ENCODE data around the gene DNASE1L3.

The DNASE1L3 gene

DNA sequence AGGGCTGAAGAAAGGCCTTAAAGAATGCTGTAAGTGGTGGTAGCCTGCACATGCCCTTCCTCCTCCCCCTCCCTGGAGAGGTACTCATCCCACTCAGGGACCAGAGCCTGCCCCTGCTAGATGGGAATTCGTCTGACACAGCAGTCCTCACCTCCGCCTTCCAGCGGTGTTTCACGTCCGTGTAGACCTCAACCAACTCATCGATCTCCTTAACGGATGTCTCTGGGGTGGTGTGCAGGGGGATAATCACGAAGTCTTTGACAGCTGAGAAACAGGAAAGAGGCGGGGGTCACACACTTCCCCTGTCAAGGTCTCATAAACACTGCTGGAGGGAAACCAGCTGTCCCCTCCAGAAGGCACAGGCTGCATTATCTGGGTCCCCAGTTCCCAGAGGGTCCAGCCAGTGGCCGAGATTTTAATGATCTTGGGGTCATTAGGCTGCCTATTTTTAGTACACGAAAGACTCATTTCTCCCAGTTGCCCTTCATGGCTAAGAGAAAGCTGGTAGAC is 9.9 kb downstream of the DNASE1L3 start:
- WGBS (ENCODE audit: insufficient coverage, insufficient read length): no CpG with 5 or more reads among the region's 11 CpGs
- Histone ChIP-seq H3K27ac (ENCODE audit: low read length) (no peak overlapping the region), H3K27me3 (ENCODE audit: control insufficient read depth, insufficient read depth, low read length) (no peaks in the 10 kb centered on the region), H3K4me3 (ENCODE audit: low read length) (no peak overlapping the region), H3K9me3 (ENCODE audit: control insufficient read depth, insufficient read depth, low read length) (no peaks in the 10 kb centered on the region), H3K4me1 (ENCODE audit: control insufficient read depth, insufficient read depth, low read length) (no peaks in the 10 kb centered on the region), H3K36me3 (ENCODE audit: control insufficient read depth, insufficient read depth, low read length) (no peaks in the 10 kb centered on the region)
- DNase-seq (ENCODE audit: low read depth, low spot score): no peak

DNA sequence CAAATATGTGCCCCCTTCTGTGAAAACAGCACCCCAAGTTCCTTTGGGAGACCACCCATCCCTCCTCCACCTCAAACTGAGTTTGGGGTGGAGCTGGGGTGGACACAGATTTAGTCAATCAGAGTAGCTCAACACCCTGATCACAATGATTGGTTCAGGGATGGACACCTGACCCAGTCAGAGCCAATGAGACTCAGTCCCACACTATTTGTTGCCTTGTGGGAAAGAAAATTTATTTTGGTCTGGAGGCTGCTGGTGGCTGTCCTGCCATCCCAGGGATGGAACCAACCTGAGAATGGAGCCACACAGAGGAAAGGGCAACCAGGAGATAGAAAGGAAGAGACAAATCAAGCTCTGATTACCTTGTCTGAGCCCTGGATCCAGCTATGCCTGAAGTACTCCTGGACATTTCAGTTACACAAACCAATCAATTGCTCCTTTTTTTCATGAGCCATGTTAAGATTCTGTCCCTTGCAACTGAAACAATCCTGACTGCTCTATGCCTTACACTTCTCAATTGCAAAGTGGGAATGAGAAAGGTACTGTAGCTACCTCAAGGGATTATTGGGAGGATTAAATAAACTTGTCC is 10.6 kb downstream of the DNASE1L3 start:
- no peaks in the 10 kb centered on the region for H3K36me3 ChIP-seq (ENCODE audit: control insufficient read depth, insufficient read depth, low read length)
- no peaks in the 10 kb centered on the region for H3K4me1 ChIP-seq (ENCODE audit: control insufficient read depth, insufficient read depth, low read length)
- H3K27ac ChIP-seq (ENCODE audit: low read length): no peak overlapping the region
- no peak for DNase-seq (ENCODE audit: low read depth, low spot score)
- H3K9me3 ChIP-seq (ENCODE audit: control insufficient read depth, insufficient read depth, low read length): no peaks in the 10 kb centered on the region
- no peaks in the 10 kb centered on the region for H3K27me3 ChIP-seq (ENCODE audit: control insufficient read depth, insufficient read depth, low read length)
- H3K4me3 ChIP-seq (ENCODE audit: low read length): no peak overlapping the region

DNA sequence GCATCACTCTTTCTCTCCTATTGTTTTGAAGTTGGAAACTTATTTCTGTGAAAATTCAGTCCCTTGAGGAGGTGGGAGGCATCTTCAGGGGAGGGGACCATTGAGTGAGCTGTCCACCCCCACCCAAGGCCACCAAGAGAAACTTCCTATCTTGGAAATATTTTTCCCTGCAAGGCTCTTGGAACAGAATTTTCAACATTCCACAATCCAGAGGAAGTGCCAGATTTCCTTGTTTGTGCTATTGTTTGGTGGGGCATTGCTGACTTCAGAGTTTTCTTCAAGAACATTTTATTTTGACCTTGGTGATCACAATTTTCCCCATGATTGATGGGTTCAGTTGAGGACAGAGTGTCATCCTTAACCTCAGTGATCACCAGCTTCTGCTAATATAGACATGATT is 12.0 kb downstream of the DNASE1L3 start:
- no peak overlapping the region for H3K27ac ChIP-seq (ENCODE audit: low read length)

DNA sequence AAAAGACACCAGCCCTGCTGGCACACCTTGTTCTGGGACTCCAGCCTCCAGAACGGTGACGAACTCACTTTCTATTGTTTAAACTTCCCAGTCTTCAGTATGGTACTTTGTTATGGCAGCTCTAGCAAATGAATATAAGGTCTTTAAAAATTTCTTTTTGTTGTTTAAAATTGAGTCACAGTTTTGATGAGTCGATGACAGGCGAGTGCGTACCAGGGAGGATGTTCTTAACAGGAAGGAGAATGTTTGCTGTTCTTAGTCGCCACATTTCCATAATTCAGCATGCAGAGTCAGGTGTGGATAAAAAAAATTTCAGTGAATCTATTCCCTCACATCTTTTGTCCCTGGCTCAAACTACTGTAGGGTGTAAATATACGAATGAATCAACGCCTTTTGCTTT is 12.4 kb downstream of the DNASE1L3 start:
- H3K4me1 ChIP-seq (ENCODE audit: control insufficient read depth, insufficient read depth, low read length): no peaks in the 10 kb centered on the region
- DNase-seq (ENCODE audit: low read depth, low spot score): no peak
- no peaks in the 10 kb centered on the region for H3K9me3 ChIP-seq (ENCODE audit: control insufficient read depth, insufficient read depth, low read length)
- no CpG with 5 or more reads among the region's 8 CpGs for WGBS (ENCODE audit: insufficient coverage, insufficient read length)
- H3K27me3 ChIP-seq (ENCODE audit: control insufficient read depth, insufficient read depth, low read length): no peaks in the 10 kb centered on the region
- H3K4me3 ChIP-seq (ENCODE audit: low read length): no peak overlapping the region
- no peak overlapping the region for H3K27ac ChIP-seq (ENCODE audit: low read length)
- H3K36me3 ChIP-seq (ENCODE audit: control insufficient read depth, insufficient read depth, low read length): no peaks in the 10 kb centered on the region

More for the DNA sequence above, 12.0 kb downstream of the DNASE1L3 start:
- Histone ChIP-seq H3K27me3 (ENCODE audit: control insufficient read depth, insufficient read depth, low read length) (no peaks in the 10 kb centered on the region), H3K4me1 (ENCODE audit: control insufficient read depth, insufficient read depth, low read length) (no peaks in the 10 kb centered on the region), H3K36me3 (ENCODE audit: control insufficient read depth, insufficient read depth, low read length) (no peaks in the 10 kb centered on the region), H3K4me3 (ENCODE audit: low read length) (no peak overlapping the region), H3K9me3 (ENCODE audit: control insufficient read depth, insufficient read depth, low read length) (no peaks in the 10 kb centered on the region)
- DNase-seq (ENCODE audit: low read depth, low spot score): no peak

DNA sequence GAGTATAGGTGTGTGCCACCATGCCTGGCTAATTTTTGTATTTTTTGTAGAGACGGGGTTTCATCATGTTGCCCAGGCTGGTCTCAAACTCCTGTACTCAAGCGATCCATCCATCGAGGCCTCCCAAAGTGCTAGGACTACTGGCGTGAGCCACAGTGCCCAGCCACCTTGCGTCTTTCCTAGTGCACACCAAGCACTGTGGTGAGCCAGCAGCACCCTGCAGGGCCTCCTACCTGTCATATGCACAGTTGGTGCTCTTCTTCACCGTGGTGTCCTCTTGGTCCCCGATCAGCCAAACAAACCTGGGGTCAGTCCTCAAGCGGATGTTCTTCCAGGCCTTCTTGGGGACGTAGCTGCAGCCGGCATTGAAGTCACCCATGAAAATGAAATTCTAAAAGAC is 13.2 kb downstream of the DNASE1L3 start:
- DNase-seq (ENCODE audit: low read depth, low spot score): no peak
- H3K27ac ChIP-seq (ENCODE audit: low read length): no peak overlapping the region
- H3K27me3 ChIP-seq (ENCODE audit: control insufficient read depth, insufficient read depth, low read length): no peaks in the 10 kb centered on the region
- no peaks in the 10 kb centered on the region for H3K4me1 ChIP-seq (ENCODE audit: control insufficient read depth, insufficient read depth, low read length)
- no CpG with 5 or more reads among the region's 10 CpGs for WGBS (ENCODE audit: insufficient coverage, insufficient read length)
- no peaks in the 10 kb centered on the region for H3K36me3 ChIP-seq (ENCODE audit: control insufficient read depth, insufficient read depth, low read length)
- H3K9me3 ChIP-seq (ENCODE audit: control insufficient read depth, insufficient read depth, low read length): no peaks in the 10 kb centered on the region
- no peak overlapping the region for H3K4me3 ChIP-seq (ENCODE audit: low read length)

DNA sequence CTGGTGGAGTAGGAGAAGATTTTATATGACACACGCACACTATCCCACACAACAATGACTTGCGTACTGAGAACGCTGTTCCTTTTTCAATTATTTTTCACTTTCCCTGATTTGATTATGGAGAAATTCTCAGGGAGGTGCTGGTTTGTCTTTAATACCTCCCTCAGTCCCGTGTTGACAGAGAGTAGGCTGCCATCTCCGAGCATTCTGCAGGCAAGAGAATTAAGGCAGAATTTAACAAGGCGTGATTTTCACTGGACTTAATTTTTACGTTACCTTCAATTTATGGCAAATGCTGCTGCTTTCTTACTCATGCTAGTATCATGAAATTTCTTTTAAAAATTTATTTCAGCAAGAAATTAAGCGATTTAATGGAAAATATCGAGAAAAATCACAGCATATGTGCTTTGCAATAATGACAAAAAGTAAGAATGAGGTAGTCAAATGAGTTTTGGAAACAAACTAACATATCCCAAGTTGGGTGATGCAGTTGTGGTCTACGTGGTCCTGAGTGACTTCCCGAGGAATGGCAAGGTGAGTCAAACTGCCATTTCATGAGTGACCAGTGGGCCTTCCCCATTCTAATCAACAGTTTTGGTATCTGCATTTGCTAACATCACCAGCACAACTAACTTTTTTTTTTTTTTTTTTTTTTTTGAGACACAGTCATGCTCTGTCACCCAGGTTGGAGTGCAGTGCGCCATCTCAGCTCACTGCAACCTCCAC is 16.9 kb downstream of the DNASE1L3 start:
- Histone ChIP-seq H3K4me1 (ENCODE audit: control insufficient read depth, insufficient read depth, low read length) (no peaks in the 10 kb centered on the region), H3K27ac (ENCODE audit: low read length) (no peak overlapping the region), H3K4me3 (ENCODE audit: low read length) (no peak overlapping the region), H3K27me3 (ENCODE audit: control insufficient read depth, insufficient read depth, low read length) (no peaks in the 10 kb centered on the region), H3K9me3 (ENCODE audit: control insufficient read depth, insufficient read depth, low read length) (no peaks in the 10 kb centered on the region), H3K36me3 (ENCODE audit: control insufficient read depth, insufficient read depth, low read length) (no peaks in the 10 kb centered on the region)
- WGBS (ENCODE audit: insufficient coverage, insufficient read length): no CpG with 5 or more reads among the region's 12 CpGs
- no peak for DNase-seq (ENCODE audit: low read depth, low spot score)

DNA sequence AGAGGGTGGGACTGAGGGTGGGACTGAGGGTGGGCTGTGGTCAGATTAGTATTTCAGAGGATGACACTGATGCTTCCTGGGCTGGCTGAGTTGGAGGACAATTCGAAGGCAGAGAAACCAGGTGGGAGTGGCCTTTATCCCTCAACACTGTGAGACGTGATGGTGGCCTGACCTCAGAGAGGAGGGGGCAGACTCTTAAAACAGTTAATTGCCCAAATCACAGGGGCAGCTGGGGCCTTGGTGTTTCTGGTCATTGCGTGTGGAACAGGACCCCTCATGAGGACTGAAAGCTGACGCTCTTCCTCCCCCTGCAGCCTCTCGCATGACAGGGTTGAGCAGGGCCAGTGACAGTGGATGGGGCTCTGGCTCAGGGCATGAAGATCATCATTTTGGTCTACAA is 18.7 kb downstream of the DNASE1L3 start:
- Histone ChIP-seq H3K27me3 (ENCODE audit: control insufficient read depth, insufficient read depth, low read length) (no peaks in the 10 kb centered on the region), H3K36me3 (ENCODE audit: control insufficient read depth, insufficient read depth, low read length) (no peaks in the 10 kb centered on the region), H3K27ac (ENCODE audit: low read length) (no peak overlapping the region), H3K9me3 (ENCODE audit: control insufficient read depth, insufficient read depth, low read length) (no peaks in the 10 kb centered on the region), H3K4me1 (ENCODE audit: control insufficient read depth, insufficient read depth, low read length) (no peaks in the 10 kb centered on the region), H3K4me3 (ENCODE audit: low read length) (no peak overlapping the region)
- no peak for DNase-seq (ENCODE audit: low read depth, low spot score)
- WGBS (ENCODE audit: insufficient coverage, insufficient read length): no CpG with 5 or more reads among the region's 5 CpGs

DNA sequence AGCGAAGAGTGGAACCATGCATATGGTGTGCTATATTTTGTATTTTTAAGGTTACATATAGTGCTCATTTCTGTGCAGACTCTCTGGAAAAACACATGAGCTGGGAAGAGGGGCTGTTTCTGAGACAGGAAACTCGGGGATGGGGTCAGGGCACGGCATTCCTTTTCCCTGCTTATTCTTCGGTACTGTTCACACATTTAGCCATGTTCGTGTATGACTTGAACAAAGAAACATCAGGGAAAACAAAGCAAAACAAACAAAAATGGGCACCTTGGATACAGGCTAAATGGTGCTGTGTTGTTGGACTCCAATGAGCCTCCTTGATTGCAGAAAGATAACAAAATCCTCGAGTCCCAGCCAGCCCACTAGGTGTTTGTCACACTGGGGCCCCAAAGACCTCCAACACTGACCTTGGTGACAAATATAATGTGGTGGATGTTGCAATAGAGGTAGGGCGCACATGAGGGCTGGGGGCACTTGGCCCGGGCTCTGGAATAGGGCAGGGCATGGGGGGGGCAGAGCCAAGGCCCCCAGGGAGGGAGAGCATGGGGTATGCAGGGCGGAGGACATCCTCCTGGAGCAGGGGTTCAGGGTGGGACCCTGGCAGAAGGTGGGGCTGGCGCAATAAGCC is 19.3 kb downstream of the DNASE1L3 start:
- DNase-seq (ENCODE audit: low read depth, low spot score): no peak
- H3K4me3 ChIP-seq (ENCODE audit: low read length): no peak overlapping the region
- no peaks in the 10 kb centered on the region for H3K36me3 ChIP-seq (ENCODE audit: control insufficient read depth, insufficient read depth, low read length)
- H3K4me1 ChIP-seq (ENCODE audit: control insufficient read depth, insufficient read depth, low read length): no peaks in the 10 kb centered on the region
- no peaks in the 10 kb centered on the region for H3K27me3 ChIP-seq (ENCODE audit: control insufficient read depth, insufficient read depth, low read length)
- H3K9me3 ChIP-seq (ENCODE audit: control insufficient read depth, insufficient read depth, low read length): no peaks in the 10 kb centered on the region
- WGBS (ENCODE audit: insufficient coverage, insufficient read length): no CpG with 5 or more reads among the region's 10 CpGs
- no peak overlapping the region for H3K27ac ChIP-seq (ENCODE audit: low read length)

DNA sequence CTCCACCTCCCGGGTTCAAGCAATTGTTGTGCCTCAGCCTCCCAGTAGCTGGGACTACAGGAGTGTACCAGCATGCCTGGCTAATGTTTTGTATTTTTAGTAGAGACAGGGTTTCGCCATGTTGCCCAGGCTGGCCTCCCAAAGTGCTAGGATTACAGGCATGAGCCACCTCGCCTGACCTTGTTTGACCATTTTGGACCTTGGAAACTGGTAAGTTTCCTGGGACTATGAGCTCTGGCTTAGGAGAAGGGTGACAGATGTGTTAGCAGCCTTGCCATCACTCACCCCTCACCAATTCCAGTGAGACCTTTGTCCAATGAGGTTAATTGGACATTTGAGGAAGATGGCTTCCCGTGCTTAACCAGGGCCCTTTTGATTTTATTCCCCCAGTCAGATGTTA is 19.9 kb downstream of the DNASE1L3 start:
- H3K27ac ChIP-seq (ENCODE audit: low read length): no peak overlapping the region
- H3K9me3 ChIP-seq (ENCODE audit: control insufficient read depth, insufficient read depth, low read length): no peaks in the 10 kb centered on the region
- H3K36me3 ChIP-seq (ENCODE audit: control insufficient read depth, insufficient read depth, low read length): no peaks in the 10 kb centered on the region
- H3K27me3 ChIP-seq (ENCODE audit: control insufficient read depth, insufficient read depth, low read length): no peaks in the 10 kb centered on the region
- H3K4me3 ChIP-seq (ENCODE audit: low read length): no peak overlapping the region
- no peaks in the 10 kb centered on the region for H3K4me1 ChIP-seq (ENCODE audit: control insufficient read depth, insufficient read depth, low read length)
- WGBS (ENCODE audit: insufficient coverage, insufficient read length): no CpG with 5 or more reads among the region's 4 CpGs
- DNase-seq (ENCODE audit: low read depth, low spot score): no peak

DNA sequence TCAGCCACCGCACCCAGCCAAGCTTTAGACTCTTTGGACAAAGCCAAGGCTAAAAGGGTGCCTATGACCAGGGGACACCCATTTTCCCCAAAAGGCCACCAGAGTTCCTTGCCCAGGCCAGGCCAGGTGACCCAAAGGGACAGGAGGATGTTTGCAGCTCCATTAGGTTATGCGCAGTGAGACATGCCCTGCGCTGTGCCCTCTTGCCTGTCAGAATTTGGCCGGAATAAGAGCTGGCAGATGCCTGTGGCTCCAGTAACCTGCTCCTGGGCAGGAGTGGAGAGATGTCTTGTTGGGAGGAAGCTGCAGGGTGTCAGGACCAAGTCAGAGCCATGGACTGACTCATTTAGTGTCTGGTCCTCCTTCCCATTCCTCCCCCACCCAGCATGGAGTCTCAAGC is 20.5 kb downstream of the DNASE1L3 start:
- no peak overlapping the region for H3K4me3 ChIP-seq (ENCODE audit: low read length)
- H3K9me3 ChIP-seq (ENCODE audit: control insufficient read depth, insufficient read depth, low read length): no peaks in the 10 kb centered on the region
- no peak overlapping the region for H3K27ac ChIP-seq (ENCODE audit: low read length)
- no peaks in the 10 kb centered on the region for H3K4me1 ChIP-seq (ENCODE audit: control insufficient read depth, insufficient read depth, low read length)
- DNase-seq (ENCODE audit: low read depth, low spot score): no peak
- WGBS (ENCODE audit: insufficient coverage, insufficient read length): no CpG with 5 or more reads among the region's 4 CpGs
- no peaks in the 10 kb centered on the region for H3K36me3 ChIP-seq (ENCODE audit: control insufficient read depth, insufficient read depth, low read length)
- H3K27me3 ChIP-seq (ENCODE audit: control insufficient read depth, insufficient read depth, low read length): no peaks in the 10 kb centered on the region

DNA sequence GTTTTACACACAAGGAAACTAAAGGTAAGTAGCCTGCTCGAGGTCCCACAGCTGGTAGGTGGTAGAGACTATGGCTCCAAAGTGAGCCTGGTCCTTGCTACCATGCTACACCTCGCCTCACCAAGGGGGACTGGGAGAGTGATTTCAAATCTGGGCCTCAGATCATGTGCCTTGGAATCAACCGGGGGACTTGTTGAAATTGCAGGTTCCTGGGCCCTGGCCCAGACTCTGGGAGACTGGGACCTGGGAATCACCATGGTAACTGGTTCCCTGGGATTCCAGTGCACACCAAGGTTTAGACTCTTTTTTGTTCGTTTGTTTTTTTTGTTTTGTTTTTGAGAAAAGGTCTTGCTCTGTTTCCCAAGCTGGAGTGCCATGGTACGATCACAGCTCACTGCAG is 21.1 kb downstream of the DNASE1L3 start:
- no CpG with 5 or more reads among the region's 5 CpGs for WGBS (ENCODE audit: insufficient coverage, insufficient read length)
- Histone ChIP-seq H3K27ac (ENCODE audit: low read length) (no peak overlapping the region), H3K27me3 (ENCODE audit: control insufficient read depth, insufficient read depth, low read length) (no peaks in the 10 kb centered on the region), H3K4me1 (ENCODE audit: control insufficient read depth, insufficient read depth, low read length) (no peaks in the 10 kb centered on the region), H3K36me3 (ENCODE audit: control insufficient read depth, insufficient read depth, low read length) (no peaks in the 10 kb centered on the region), H3K4me3 (ENCODE audit: low read length) (no peak overlapping the region), H3K9me3 (ENCODE audit: control insufficient read depth, insufficient read depth, low read length) (no peaks in the 10 kb centered on the region)
- no peak for DNase-seq (ENCODE audit: low read depth, low spot score)
